HG02970 (cell line): ENCODE data around the gene ZNF780A.
"Not testable (repeated sequence)": the region's sequence is repeated elsewhere in the genome, so short reads cannot be mapped to it uniquely, and the experiment has no call there.

Experiments
- ATAC-seq: cut with Tn5 transposase; IDR thresholded peaks from one replicate; pipeline ENCODE4 v1.9.1; 2021; ENCODE audit warnings: mild to moderate bottlenecking, moderate library complexity, moderate number of reproducible peaks; ENCODE audit not compliant: unreplicated experiment, low FRiP score

Gene ZNF780A

DNA sequence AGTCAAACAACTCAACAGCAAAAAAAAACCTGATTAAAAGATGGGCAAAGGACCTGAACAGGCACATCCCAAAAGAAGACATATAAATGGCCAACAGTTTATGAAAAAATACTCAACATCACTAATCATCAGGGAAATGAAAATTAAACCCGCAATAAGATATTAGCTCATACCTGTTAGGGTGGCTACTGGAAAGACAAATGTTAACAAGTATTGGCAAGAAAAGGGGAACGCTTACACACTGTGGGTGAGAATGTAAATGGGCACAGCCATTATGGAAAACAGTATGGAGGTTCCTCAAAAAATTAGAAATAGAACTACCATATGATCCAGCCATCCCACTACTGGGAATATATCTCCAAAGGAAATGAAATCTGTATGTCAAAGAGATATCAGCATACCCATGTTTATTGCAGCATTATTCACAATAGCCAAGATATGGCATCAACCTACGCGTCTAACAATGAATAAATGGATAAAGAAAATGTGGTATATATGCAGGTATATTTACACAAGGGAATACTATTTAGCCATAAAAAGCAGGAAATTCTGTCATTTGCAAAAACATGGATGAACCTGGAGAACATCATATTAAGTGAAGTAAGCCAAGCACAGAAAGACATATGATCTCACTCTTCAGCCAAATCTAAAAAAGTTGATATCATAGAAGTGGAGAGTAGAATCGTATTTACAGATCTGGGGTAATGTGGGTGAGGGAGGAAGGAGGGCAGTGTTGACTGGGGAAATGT lies 2.3 kb downstream of the ZNF780A start:
- no peak for ATAC-seq

DNA sequence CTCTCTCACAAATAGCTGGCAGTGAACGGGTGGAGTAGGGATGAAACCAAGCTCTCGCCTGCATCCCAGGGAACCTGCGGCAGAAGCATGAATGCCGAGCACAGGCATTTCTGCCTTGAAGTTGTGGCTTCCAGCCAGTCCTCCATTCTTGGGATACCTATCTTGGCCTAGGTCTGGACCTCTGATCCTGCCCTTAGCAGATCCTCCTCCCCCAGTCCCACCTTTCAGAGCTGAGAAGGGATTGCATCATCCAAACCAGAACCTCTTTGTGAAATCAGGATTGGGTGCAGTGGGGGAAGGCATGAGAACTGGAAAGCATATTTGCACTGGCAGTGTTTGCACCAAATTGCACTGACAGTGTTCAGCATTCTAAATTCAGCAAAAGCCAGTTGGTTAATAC lies 5.8 kb downstream of the ZNF780A start:
- ATAC-seq: no peak

DNA sequence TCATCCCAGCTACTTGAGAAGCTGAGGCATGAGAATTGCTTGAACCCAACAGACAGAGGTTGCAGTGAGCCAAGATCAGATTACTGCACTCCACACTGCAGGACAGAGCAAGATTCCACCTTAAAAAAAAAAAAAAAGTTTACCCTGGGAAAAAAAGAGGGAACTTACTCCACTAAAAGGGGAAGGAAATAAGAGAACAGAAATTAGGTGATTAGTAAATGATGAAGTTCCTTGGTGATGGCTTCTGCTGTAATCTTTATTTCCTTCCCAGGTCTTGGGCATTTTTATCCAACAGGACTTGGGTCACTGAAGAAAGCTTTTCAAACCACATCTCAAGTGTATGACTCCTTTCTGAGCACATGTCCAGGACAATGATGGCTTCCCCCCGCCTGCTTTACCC lies 9.3 kb downstream of the ZNF780A start:
- no peak for ATAC-seq

DNA sequence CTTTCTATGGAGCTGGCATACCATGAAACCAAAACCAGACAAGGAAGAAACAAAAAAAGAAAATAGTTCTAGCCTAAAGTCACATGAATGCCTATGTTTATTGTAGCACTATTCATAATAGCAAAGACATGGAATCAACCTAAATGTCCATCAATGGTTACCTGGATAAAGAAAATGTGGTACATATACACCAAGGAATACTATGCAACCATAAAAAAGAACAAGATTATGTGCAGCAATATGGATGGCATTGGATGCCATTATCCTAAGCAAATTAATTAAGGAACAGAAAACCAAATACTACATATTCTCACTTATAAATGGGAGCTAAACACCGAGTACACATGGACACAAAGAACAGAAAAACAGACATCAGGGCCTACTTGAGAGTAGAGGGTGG lies 10.5 kb downstream of the ZNF780A start:
- no peak for ATAC-seq

DNA sequence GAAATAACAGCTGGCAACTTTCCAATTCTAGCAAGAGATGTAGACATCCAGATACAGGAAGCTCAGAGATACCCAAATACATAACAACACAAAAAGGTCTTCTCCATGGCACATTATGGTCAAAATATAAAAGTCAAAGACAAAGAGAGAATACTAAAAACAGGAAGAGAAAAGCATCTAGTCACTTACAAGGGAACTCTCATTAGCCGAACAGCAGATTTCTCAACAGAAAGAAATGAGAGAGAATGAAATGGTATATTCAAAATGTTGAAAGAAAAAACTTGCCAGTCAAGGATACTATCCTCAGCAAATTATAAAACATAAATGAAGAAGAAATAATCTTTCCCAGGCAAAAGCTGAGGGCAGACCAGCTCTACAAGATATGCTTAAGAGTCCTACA lies 12.4 kb downstream of the ZNF780A start:
- no peak for ATAC-seq

DNA sequence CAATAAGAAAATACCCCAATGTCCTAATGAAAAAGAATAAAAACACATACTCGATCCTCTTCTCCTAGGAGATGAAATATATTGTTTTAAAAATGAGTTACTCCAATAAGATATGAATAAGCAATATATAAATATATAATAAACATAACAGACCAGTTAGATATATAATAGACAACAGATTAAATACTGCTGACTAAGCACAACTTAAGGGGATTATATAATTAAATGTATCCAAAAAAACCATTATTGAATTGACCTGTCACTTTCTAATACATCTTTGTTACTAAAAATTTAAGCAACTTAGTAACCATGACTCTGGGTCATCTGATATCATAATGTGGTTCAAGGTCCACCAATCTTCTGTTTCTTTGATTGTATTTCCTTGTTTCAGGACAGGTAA lies 20.7 kb downstream of the ZNF780A start:
- ATAC-seq: no peak

DNA sequence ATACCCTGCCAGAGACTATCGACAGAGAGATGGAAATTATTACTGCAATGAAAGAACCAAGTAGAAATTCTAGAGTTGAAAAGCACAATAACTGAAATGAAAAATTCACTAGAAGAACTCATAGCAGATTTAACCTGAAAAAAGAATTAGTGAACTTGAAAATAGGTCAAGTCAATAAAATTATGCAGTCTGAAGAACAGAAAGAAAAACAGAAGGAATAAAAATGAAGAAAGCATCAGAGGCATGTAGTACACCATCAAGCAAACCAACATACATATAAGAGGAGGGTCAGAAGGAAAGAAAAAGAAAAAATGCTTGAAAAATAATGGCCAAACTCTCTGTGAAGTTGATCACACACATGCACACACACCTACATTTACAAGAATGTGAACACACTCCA lies 31.1 kb downstream of the ZNF780A start:
- ATAC-seq: no peak

DNA sequence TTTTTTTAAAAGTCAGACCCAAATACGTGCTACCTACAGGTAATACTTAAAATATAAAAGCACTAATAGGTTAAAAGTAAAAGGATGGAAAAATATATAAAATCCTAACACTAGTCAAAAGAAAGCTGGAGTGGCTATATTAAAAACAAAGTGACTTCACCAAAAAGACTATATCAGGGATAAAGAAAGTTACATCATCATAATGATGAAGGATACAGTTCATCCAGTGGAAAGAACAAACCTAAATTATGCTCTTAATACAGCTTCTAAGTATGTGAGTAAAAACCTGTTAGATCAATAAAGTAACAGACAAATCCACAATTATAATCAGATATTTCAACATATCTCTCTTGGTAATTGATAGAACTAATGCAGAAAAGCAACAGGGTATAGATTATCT lies 33.6 kb downstream of the ZNF780A start:
- ATAC-seq: no peak

DNA sequence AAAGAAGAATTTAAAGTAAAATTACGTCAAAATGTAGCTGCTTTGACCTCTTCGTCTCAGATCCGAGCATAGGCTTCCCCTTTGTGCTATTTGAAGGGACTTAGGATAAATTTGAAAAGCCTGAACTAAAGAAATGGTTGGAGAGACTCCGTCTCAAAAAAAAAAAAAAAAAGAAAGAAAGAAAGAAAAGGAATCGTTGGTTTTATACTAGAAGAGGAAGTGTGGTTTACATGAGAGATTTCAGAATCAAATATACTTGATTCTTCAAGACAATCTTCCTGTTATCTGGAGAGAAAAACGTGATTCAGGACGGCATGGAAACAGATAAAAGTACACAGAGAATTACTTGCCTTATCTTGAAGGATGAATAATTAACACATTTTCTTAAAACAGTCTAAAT lies 34.2 kb downstream of the ZNF780A start:
- no peak for ATAC-seq

DNA sequence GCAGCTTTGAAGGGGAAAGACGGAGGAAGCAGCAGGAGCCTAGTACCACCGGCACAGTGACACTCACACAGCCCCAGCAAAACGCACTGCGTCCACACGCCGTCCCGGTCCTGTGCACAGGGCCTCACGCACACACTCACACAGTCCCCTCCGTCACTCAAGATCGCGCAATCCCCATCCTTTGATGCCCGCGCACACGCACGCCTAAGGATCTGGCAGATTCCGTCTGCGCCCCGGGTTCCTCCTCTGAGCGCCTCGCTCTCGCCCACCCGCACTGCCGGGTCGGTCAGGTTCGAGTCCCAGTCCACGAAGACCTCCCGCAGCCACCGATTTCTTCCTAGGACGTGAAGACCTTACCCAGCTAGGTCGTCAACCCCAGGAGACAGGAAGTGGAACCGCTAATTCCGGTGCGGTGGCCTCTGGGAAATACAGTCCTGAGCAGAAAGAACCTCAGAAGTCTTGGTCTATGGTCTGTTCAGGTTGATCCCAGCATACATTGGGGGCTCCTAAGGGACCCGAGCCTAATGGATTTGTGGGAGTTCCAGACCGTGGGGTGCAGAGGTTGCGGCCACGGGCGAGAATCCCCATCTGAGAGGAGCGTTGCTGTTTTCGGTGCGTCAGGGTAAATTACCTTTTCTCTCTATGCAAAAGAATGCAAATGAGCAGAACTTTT lies 34.8 kb downstream of the ZNF780A start, which contains the start of gene ZNF780B:
TSS of gene ZNF780B (minus strand) at position 400 of the 673 bp plus-strand sequence. CDS start 5,899 bp downstream, outside the sequence.
- ATAC-seq: no peak

DNA sequence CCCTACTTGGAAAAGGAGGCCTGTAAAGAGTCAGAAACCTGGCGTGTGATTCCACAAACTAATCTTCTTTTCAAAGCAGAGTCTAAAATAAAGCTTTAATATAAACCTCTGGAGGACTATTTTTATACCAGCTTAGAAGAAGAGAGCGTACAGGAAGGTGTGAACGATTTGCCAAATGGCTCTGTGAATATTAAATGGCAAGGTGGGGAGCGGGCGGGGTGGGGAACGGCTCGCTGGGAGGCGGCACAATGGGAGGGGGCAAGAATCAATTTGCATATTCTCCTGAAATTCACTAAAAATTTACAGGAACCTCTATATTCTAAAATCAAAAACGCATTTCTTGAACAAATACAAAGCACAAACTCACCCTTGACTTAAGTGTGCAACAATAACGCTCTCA lies 35.7 kb downstream of the ZNF780A start:
- ATAC-seq: no peak

DNA sequence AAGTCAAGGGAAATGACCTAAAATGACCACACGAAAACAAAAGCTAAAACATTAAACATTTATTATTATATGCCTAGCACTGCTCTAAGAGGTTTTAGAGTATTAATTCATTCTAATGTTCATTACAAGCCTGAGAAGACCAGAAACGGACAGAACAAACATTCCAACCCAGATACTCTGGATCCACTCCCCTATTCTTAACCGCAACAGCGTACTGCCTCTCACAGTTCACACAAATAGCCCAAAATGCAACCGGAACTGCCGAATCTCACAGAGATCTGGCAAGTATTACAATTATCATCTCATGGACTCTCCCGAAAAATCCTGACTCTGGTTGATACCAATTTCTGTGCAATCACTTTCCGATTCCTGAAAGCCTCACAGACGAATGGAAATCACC lies 36.1 kb downstream of the ZNF780A start:
- ATAC-seq: no peak

DNA sequence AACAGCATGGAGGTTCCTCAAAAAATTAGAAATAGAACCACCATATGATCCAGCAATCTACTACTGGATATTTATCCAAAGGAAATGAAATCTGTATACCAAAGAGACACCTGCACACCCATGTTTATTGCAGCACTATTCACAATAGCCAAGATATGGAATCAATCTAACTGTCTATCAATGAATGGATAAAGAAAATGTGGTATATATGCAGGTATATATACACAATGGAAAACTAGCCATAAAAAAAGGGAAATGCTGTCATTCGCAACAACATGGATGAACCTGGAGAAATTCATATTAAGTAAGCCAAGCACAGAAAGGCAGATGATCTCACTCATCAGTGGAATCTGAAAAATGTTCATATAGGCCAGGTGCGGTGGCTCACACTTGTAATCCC lies 37.3 kb downstream of the ZNF780A start:
- ATAC-seq: no peak

DNA sequence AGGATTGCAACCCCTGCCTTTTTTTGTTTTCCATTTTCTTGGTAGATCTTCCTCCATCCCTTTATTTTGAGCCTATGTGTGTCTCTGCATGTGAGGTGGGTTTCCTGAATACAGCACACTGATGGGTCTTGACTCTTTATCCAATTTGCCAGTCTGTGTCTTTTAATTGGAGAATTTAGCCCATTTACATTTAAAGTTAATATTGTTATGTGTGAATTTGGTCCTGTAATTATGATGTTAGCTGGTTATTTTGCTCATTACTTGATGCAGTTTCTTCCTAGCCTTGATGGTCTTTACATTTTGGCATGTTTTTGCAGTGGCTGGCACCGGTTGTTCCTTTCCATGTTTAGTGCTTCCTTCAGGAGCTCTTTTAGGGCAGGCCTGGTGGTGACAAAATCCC lies 49.0 kb downstream of the ZNF780A start:
- ATAC-seq: not testable (repeated sequence)

DNA sequence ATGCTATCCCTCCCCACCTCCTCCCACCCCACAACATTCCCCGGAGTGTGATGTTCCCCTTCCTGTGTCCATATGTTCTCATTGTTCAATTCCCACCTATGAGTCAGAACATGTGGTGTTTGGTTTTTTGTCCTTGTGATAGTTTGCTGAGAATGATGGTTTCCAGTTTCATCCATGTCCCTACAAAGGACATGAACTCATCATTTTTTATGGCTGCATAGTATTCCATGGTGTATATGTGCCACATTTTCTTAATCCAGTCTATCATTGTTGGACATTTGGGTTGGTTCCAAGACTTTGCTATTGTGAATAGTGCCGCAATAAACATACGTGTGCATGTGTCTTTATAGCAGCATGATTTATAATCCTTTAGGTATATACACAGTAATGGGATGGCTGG lies 52.7 kb downstream of the ZNF780A start:
- ATAC-seq: not testable (repeated sequence)

DNA sequence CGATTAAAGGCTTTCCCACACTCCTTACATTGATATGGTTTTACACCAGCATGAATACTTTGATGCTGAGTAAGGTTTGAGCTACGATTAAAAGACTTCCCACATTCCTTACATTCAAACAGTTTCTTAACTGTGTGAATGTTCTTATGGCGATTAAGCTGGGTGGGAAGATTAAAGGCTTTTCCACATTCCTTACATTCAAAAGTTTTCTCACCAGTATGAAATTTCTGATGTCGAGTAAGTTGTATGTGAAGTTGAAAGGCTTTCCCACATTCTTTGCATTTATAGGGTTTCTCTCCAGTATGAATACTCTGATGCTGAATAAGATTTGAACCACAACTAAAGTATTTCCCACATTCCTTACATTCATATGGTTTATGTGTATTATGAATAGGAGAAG lies 54.7 kb downstream of the ZNF780A start:
- ATAC-seq: no peak

DNA sequence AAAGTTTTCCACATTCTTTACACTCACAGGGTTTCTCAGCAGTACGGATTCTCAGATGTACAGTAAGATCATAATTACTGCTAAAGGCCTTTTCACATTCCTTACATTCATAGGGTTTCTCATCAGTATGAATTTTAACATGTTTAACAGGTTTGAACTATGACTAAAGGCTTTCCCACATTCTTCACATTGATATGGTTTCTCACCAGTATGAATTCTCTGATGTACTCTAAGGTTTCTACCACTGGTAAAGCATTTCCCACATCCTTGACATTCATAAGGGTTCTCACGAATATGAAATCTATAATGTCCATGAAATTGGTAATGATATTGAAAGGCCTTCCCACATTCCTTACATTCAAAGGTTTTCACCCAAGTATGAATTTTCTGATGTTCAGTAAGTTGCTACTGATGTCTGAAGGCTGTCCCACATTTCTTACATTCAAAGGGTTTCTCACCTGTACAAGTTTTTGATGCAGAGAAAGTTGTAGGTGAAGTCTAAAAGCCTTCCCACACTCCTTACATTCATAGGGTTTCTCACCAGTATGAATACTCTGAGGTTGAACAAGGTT lies 56.7 kb downstream of the ZNF780A start:
- no peak for ATAC-seq

DNA sequence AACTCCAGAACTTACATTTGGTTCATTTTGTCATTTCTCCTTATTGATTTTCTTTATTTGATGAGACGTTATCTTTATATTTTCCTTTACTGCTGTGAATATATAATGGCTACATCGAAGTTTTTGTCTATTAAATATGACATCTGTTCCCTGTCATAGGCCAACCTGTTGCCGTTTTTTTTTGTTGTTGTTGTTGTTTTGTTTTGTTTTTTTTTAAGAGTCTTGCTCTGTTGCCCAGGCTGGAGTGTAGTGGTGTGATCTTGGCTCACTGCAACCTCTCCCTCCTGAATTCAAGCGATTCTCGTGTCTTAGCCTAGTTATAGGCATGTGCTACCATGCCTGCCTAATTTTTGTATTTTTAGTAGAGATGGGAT lies 64.2 kb downstream of the ZNF780A start:
- no peak for ATAC-seq

DNA sequence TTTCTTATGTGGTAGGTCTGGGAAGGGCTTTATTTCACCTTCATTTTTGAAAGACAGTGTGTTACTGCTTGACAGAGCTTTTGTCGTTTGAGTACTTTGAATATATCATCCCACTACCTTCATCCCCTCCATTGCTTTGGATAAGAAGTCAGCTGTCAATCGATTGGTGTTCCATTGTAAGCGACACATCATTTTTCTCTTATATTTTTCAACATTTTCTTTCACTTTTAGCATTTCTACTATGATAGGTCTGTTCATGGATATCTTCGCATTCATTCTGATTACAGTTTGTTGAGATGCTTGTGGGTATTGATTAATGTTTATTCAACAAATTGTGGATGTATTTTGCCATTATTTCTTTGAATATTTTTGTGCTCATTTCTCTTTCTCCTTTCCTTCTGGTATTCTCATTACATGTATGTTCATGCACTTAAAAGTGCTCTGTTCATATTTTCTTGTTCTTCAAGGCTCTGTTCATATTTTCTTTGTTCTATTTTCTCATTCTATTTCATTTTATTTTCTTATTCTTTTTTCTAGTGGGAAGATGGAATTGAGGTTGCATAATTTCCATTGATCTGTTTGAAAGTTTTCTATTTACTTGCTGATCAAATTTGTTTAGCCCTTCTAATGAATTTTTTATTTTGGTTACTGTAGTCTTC lies 64.7 kb downstream of the ZNF780A start:
- no peak for ATAC-seq

DNA sequence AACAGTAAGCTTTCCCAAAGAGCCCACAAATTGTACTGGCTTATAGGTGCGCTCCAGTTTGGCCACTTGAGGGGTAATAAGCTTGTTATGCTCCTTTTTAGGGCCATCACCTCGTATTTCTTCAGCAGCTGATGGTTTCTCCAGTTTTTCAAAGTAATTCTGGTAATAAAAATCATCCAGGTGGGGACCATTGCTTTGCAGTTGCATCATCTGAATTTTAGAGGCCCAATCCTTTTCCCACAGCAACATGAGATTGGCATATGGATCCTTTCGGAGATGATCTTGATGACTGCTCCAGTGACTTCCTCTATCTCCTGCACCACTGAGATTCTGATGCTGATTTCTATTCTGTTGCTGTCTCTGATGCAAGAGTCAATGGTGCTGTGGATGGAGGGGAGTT lies 66.8 kb downstream of the ZNF780A start:
- ATAC-seq: no peak
